PC-3 (cell line): ENCODE results near the gene PIK3IP1. TPM values are rescaled to one million over a fixed set of nuclear protein-coding genes. Genes with fewer than 3 reads are reported as not detected.
A peak's percentile ranks its signal among the peaks of the same experiment; 100 is the strongest.
"Not testable (repeated sequence)": the region's sequence is repeated elsewhere in the genome, so short reads cannot be mapped to it uniquely, and the experiment has no call there.

Experiments
- ATAC-seq: fragments of 200-7000 bp; cut with Tn5 transposase; 2 replicates; pipeline ENCODE4 v1.9.1; 2020; ENCODE audit warnings: mild to moderate bottlenecking, moderate library complexity
- BruUV-seq: library from RNA; stranded (reverse); fragments of 400-500 nt; replicated peaks from 2 replicates; lab custom pipeline; 2021; lab: Mats Ljungman, UMichigan
- CTCF ChIA-PET: fragments of 300-600 bp; sonication (Branson Sonifier 250); formaldehyde crosslinking; loops from one replicate; lab custom pipeline; 2022; ENCODE audit warnings: antibody characterized with exemption; lab: Charles Lee
- POLR2A ChIA-PET: fragments of 300-600 bp; sonication (Branson Sonifier 250); formaldehyde crosslinking; loops from one replicate; lab custom pipeline; 2022; ENCODE audit warnings: antibody characterized with exemption; ENCODE audit not compliant: unreplicated experiment; lab: Charles Lee
- DNase-seq: peaks from one replicate; pipeline ENCODE4 v3.0.0-alpha.2; 2015
- H2AFZ ChIP-seq: fragments of 300-600 bp; sonication (generic); 2 replicates; pipeline ENCODE4 v1.6.0; 2016; ENCODE audit warnings: antibody characterized with exemption, low read length
- H3F3A ChIP-seq: fragments of 300-600 bp; sonication (generic); one replicate; pipeline ENCODE4 v1.6.0; 2017; ENCODE audit warnings: antibody characterized with exemption, low read length, control low read depth, mild to moderate bottlenecking; ENCODE audit not compliant: unreplicated experiment
- H3K27ac ChIP-seq: fragments of 300-600 bp; sonication (generic); 2 replicates; pipeline ENCODE4 v1.5.1; 2016; ENCODE audit warnings: mild to moderate bottlenecking, low read length
- H3K27me3 ChIP-seq: fragments of 300-600 bp; sonication (generic); 2 replicates; pipeline ENCODE4 v1.6.1; 2016; ENCODE audit warnings: low read length, mixed read lengths
- H3K36me3 ChIP-seq: fragments of 300-600 bp; sonication (generic); 2 replicates; pipeline ENCODE4 v1.6.1; 2016; ENCODE audit warnings: low read depth, mixed run types, low read length, mixed read lengths
- H3K4me1 ChIP-seq: fragments of 300-600 bp; sonication (generic); 2 replicates; pipeline ENCODE4 v1.5.1; 2016; ENCODE audit warnings: low read length; ENCODE audit not compliant: insufficient read depth
- H3K4me2 ChIP-seq: fragments of 300-600 bp; sonication (generic); 2 replicates; pipeline ENCODE4 v1.6.0; 2016; ENCODE audit warnings: low read length
- H3K4me3 ChIP-seq: fragments of 300-600 bp; sonication (generic); 2 replicates; pipeline ENCODE4 v1.5.1; 2016; ENCODE audit warnings: mild to moderate bottlenecking, low read length, mixed read lengths
- H3K79me2 ChIP-seq: fragments of 300-600 bp; sonication (generic); 2 replicates; pipeline ENCODE4 v1.6.1; 2017; ENCODE audit warnings: low read length, mixed read lengths
- H3K9ac ChIP-seq: fragments of 300-600 bp; sonication (generic); 2 replicates; pipeline ENCODE4 v1.6.0; 2016; ENCODE audit warnings: mild to moderate bottlenecking, low read length
- H3K9me2 ChIP-seq: fragments of 300-600 bp; sonication (generic); replicated peaks from 2 replicates; pipeline ENCODE4 v1.6.1; 2016; ENCODE audit warnings: mixed run types, low read length, mixed read lengths
- H3K9me3 ChIP-seq: fragments of 300-600 bp; sonication (generic); 2 replicates; pipeline ENCODE4 v1.6.1; 2016; ENCODE audit warnings: low read length, mixed read lengths
- H4K20me1 ChIP-seq: fragments of 300-600 bp; sonication (generic); 2 replicates; pipeline ENCODE4 v1.6.1; 2016; ENCODE audit warnings: low read length, mixed read lengths
- CTCF ChIP-seq: fragments of 300-600 bp; sonication (generic); conservative IDR thresholded peaks from 2 replicates; pipeline ENCODE4 v1.5.1; 2017; ENCODE audit warnings: antibody characterized with exemption, low read depth, mild to moderate bottlenecking, low read length
- EZH2 ChIP-seq: fragments of 300-600 bp; sonication (generic); IDR thresholded peaks from one replicate; pipeline ENCODE4 v1.6.1; 2017; ENCODE audit warnings: antibody characterized with exemption, mild to moderate bottlenecking, low read length; ENCODE audit not compliant: unreplicated experiment
- EZH2phosphoT487 ChIP-seq: fragments of 300-600 bp; sonication (generic); IDR thresholded peaks from 2 replicates; pipeline ENCODE4 v1.6.1; 2018; ENCODE audit warnings: mild to moderate bottlenecking, antibody characterized with exemption, low read length, borderline replicate concordance
- intact Hi-C: fragments of 100-400 bp; cut with micrococcal nuclease; formaldehyde crosslinking; loops from 2 replicates; pipeline ENCODE4 v1.9.0; 2023
- total RNA-seq: library from RNA; depleted of rRNA; stranded (reverse); fragments of >200 nt; gene quantifications from 2 replicates; pipeline ENCODE4 v1.2.3, GENCODE V29; 2014

PIK3IP1 gene
- total RNA-seq, 1 experiment from 2014 or later, result 1.9 TPM

- no peak for TF ChIP-seq EZH2phosphoT487
- no peak for TF ChIP-seq EZH2
- TF ChIP-seq CTCF, result no peak
- no TSS peak for BruUV-seq
- H3K27me3 ChIP-seq, result no peaks in the 10 kb centered on the region
- ChIA-PET POLR2A (no interaction called here), CTCF (no interaction called here)
- DNase-seq (no peak), ATAC-seq (no peak)
- no peaks in the 10 kb centered on the region for H3K79me2 ChIP-seq
- H3K9ac ChIP-seq, result no peak overlapping the region
- H2AFZ ChIP-seq, result no peak overlapping the region
- H3K9me3 ChIP-seq, result no peaks in the 10 kb centered on the region
- intact Hi-C loops, result loop anchor here (10.0 kb wide), 1 partner anchor 295 kb away; no protein-coding TSS in a partner anchor
- H3K4me2 ChIP-seq, result no peak overlapping the region
- H3K4me3 ChIP-seq, result no peak overlapping the region
- no peaks in the 10 kb centered on the region for H3K36me3 ChIP-seq
- no peaks in the 10 kb centered on the region for H4K20me1 ChIP-seq
- H3F3A ChIP-seq, result no peaks in the 10 kb centered on the region
- peaks cover 24% of the 10 kb centered on the region for H3K4me1 ChIP-seq
- H3K27ac ChIP-seq, result no peak overlapping the region
- H3K9me2 ChIP-seq, result no peaks in the 10 kb centered on the region
Observed at GRCh38 chr22:31239771-31240370, 52.4 kb downstream of the PIK3IP1 start.

GRCh38 chr22:31238057-31238456, 54.2 kb downstream of the PIK3IP1 start:
- no peaks in the 10 kb centered on the region for H3K9me3 ChIP-seq
- H3F3A ChIP-seq, result no peaks in the 10 kb centered on the region
- no peak overlapping the region for H3K27ac ChIP-seq
- no peak overlapping the region for H3K4me3 ChIP-seq
- DNase-seq (peak; percentile 3), ATAC-seq (no peak)
- BruUV-seq, result no TSS peak
- H2AFZ ChIP-seq, result no peak overlapping the region
- H3K27me3 ChIP-seq, result no peaks in the 10 kb centered on the region
- TF ChIP-seq EZH2phosphoT487 (no peak), EZH2 (no peak), CTCF (no peak)
- ChIA-PET CTCF (no interaction called here), POLR2A (no interaction called here)
- intact Hi-C loops, result loop anchor here (10.0 kb wide), 1 partner anchor 293 kb away; no protein-coding TSS in a partner anchor
- no peak overlapping the region for H3K4me2 ChIP-seq
- no peaks in the 10 kb centered on the region for H3K9me2 ChIP-seq
- peaks cover 9% of the 10 kb centered on the region for H3K4me1 ChIP-seq
- no peaks in the 10 kb centered on the region for H3K79me2 ChIP-seq
- no peaks in the 10 kb centered on the region for H3K36me3 ChIP-seq
- no peak overlapping the region for H3K9ac ChIP-seq
- H4K20me1 ChIP-seq, result no peaks in the 10 kb centered on the region

- CTCF ChIA-PET, H3K4me2 ChIP-seq, H3F3A ChIP-seq, H3K27ac ChIP-seq, H3K79me2 ChIP-seq, H3K27me3 ChIP-seq, H3K9me3 ChIP-seq, H3K9ac ChIP-seq, H3K4me3 ChIP-seq, BruUV-seq, DNase-seq, ATAC-seq, H4K20me1 ChIP-seq, H3K9me2 ChIP-seq, H3K36me3 ChIP-seq, POLR2A ChIA-PET, H3K4me1 ChIP-seq, H2AFZ ChIP-seq: not testable (repeated sequence)
- intact Hi-C loops, result loop anchor here (10.0 kb wide), 1 partner anchor 291 kb away; no protein-coding TSS in a partner anchor
Observed at GRCh38 chr22:31236044-31236443, 56.2 kb downstream of the PIK3IP1 start.
